Activated CD8-positive, alpha-beta T cell treated with anti-CD3 and anti-CD28 coated beads for 36 hours (primary cell): ENCODE measurements around the gene ARHGAP10. TPM values are rescaled to one million over a fixed set of nuclear protein-coding genes. Genes with fewer than 3 reads are reported as not detected.

Source experiments
- ATAC-seq: fragments of 200-7000 bp; cut with Tn5 transposase; one replicate; pipeline ENCODE4 v1.10.0; 2021; ENCODE audit warnings: mild to moderate bottlenecking, moderate library complexity
- CTCF ChIA-PET: fragments of 350-600 bp; sonication (Branson Sonifier 250); formaldehyde crosslinking; loops from one replicate; lab custom pipeline; 2021; ENCODE audit warnings: antibody characterized with exemption; lab: Charles Lee
- POLR2A ChIA-PET: fragments of 350-600 bp; sonication (Branson Sonifier 250); formaldehyde crosslinking; loops from one replicate; lab custom pipeline; 2021; ENCODE audit warnings: antibody characterized with exemption; lab: Charles Lee
- DNase-seq: peaks from one replicate; pipeline ENCODE4 v3.0.0-alpha.2; 2020
- H3K27ac Mint-ChIP-seq: one replicate; pipeline ENCODE4 v1.8.0; 2021; ENCODE audit warnings: mild to moderate bottlenecking, mixed read lengths
- H3K27me3 Mint-ChIP-seq: one replicate; pipeline ENCODE4 v1.8.0; 2021; ENCODE audit warnings: mixed read lengths
- H3K36me3 Mint-ChIP-seq: one replicate; pipeline ENCODE4 v1.8.0; 2021; ENCODE audit warnings: low read depth, mixed read lengths
- H3K4me1 Mint-ChIP-seq: one replicate; pipeline ENCODE4 v1.8.0; 2021; ENCODE audit warnings: low read depth, mixed read lengths
- H3K4me3 Mint-ChIP-seq: one replicate; pipeline ENCODE4 v1.8.0; 2021; ENCODE audit warnings: mild to moderate bottlenecking, moderate library complexity, mixed read lengths
- H3K9me3 Mint-ChIP-seq: one replicate; pipeline ENCODE4 v1.8.0; 2021; ENCODE audit warnings: mixed read lengths
- CTCF ChIP-seq: fragments of 200-600 bp; IDR thresholded peaks from one replicate; pipeline ENCODE4 v1.8.0; 2022; ENCODE audit warnings: antibody characterized with exemption, mild to moderate bottlenecking
- intact Hi-C: fragments of 100-400 bp; cut with micrococcal nuclease; formaldehyde crosslinking; loops from one replicate; pipeline ENCODE4 v1.10.0; 2022
- total RNA-seq, 2 experiments: library from RNA; stranded (reverse); gene quantifications; one replicate each; pipeline ENCODE4 v1.2.3, GENCODE V29; 2021

ARHGAP10 gene
- total RNA-seq, 2 experiments from 2014 or later = 4.0 to 5.1 TPM

DNA sequence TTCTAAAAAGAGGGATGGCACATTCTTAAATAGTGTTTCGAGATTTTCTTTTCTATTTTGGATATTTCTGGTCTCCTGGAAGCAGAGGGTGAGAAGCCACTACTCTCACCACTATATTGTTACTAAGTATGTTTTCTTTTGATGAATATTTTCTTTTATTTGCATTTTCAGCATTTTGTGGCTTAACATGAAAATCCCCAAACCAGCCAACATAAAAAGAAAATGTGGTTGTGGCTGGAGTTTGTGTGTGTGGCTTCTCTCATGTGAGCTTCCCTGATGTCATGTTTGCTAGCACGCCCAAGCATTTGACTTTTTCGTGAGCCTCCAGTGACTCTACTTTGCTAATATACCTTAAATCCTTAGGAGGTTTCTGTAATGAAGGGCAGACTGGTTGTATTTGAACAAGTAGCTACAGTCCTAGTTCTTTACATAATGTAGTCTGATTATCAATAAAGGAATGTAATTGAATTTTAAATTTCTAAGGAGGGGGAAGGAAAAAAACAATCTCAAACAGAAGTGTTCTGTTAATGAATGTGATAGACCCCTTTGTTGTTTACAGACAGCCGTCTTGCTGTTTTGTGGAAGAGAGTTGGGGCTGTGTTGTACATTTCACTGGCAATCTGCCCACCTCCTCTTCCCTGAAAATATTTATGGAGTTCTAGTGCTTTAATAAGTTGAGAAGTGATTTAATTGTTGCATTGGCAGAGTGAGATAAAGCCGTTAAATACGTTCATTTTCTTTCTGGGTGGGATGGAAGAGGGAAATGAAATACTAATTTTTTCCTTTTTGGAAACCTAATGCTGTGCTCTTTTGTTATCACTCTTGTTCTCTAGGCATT lies 114.6 kb downstream of the ARHGAP10 start:
- POLR2A ChIA-PET = interaction anchor here (0.6 to 1.0 kb wide), 3 partner anchors 11 to 163 kb away, joined by 3 read pairs; partner anchors contain the start of gene PRMT9
- peaks cover 2% of the 10 kb centered on the region for H3K9me3 Mint-ChIP-seq
- no peak for TF ChIP-seq CTCF
- peak; percentile 64 for DNase-seq
- intact Hi-C loops = loop anchor here (5.0 kb wide), 1 partner anchor 44 kb away; no protein-coding TSS in a partner anchor
- ATAC-seq = peak; percentile 68
- H3K4me1 Mint-ChIP-seq = peaks cover 4% of the 10 kb centered on the region
- CTCF ChIA-PET = interaction anchor here (12.8 kb wide), 1 partner anchor 19 kb away, joined by 103 read pairs; no protein-coding TSS in a partner anchor
- H3K36me3 Mint-ChIP-seq = peaks cover 4% of the 10 kb centered on the region
- no peak overlapping the region for H3K4me3 Mint-ChIP-seq
- H3K27ac Mint-ChIP-seq = no peak overlapping the region
- no peaks in the 10 kb centered on the region for H3K27me3 Mint-ChIP-seq

GRCh38 chr4:147847751-147848590 lies 116.1 kb downstream of the ARHGAP10 start:
- Mint-ChIP-seq H3K27ac (no peak overlapping the region), H3K4me3 (no peak overlapping the region), H3K36me3 (peaks cover 4% of the 10 kb centered on the region), H3K4me1 (peaks cover 4% of the 10 kb centered on the region), H3K9me3 (peaks cover 2% of the 10 kb centered on the region), H3K27me3 (no peaks in the 10 kb centered on the region)
- TF ChIP-seq CTCF = no peak
- ATAC-seq = no peak
- no peak for DNase-seq
- intact Hi-C loops = loop anchor here (5.0 kb wide), 1 partner anchor 46 kb away; no protein-coding TSS in a partner anchor
- CTCF ChIA-PET = interaction anchor here (0.9 to 12.8 kb wide), 2 partner anchors 17 to 258 kb away, joined by 4 to 103 read pairs; no protein-coding TSS in a partner anchor
- POLR2A ChIA-PET = no interaction called here

- intact Hi-C loops = loop anchor here (5.0 kb wide), 1 partner anchor 46 kb away; no protein-coding TSS in a partner anchor
- no peaks in the 10 kb centered on the region for H3K27me3 Mint-ChIP-seq
- no peak overlapping the region for H3K27ac Mint-ChIP-seq
- H3K4me3 Mint-ChIP-seq = no peak overlapping the region
- CTCF ChIA-PET = interaction anchor here (12.8 kb wide), 1 partner anchor 16 kb away, joined by 103 read pairs; no protein-coding TSS in a partner anchor
- no peak for DNase-seq
- H3K36me3 Mint-ChIP-seq = peaks cover 4% of the 10 kb centered on the region
- peaks cover 4% of the 10 kb centered on the region for H3K4me1 Mint-ChIP-seq
- ATAC-seq = no peak
- POLR2A ChIA-PET = no interaction called here
- peaks cover 2% of the 10 kb centered on the region for H3K9me3 Mint-ChIP-seq
- no peak for TF ChIP-seq CTCF
These were observed 116.7 kb downstream of the ARHGAP10 start for GRCh38 chr4:147848634-147849033.

- H3K4me3 Mint-ChIP-seq = no peak overlapping the region
- peaks cover 4% of the 10 kb centered on the region for H3K36me3 Mint-ChIP-seq
- H3K4me1 Mint-ChIP-seq = peaks cover 4% of the 10 kb centered on the region
- H3K27me3 Mint-ChIP-seq = no peaks in the 10 kb centered on the region
- intact Hi-C loops = no loop called here
- no peak for TF ChIP-seq CTCF
- ATAC-seq (no peak), DNase-seq (no peak)
- H3K9me3 Mint-ChIP-seq = peaks cover 2% of the 10 kb centered on the region
- no peak overlapping the region for H3K27ac Mint-ChIP-seq
- ChIA-PET POLR2A (no interaction called here), CTCF (interaction anchor here (12.8 kb wide), 1 partner anchor 14 kb away, joined by 103 read pairs; no protein-coding TSS in a partner anchor)
These were observed 119.2 kb downstream of the ARHGAP10 start for GRCh38 chr4:147851135-147851534.
